Adipocyte (in vitro differentiated cells): ENCODE results near the gene DNM2.

Experiments used
- DNase-seq: peaks from one replicate; pipeline ENCODE4 v3.0.0-alpha.2; 2015; ENCODE audit warnings: low read depth
- H3K27me3 ChIP-seq: replicated peaks from 2 replicates; pipeline ENCODE4 v1.7.0; 2013; ENCODE audit warnings: mild to moderate bottlenecking, low read length, moderate library complexity; ENCODE audit not compliant: control insufficient read depth, insufficient read depth
- H3K36me3 ChIP-seq: 2 replicates; pipeline ENCODE4 v1.7.0; 2013; ENCODE audit warnings: low read length, mild to moderate bottlenecking, moderate library complexity; ENCODE audit not compliant: control insufficient read depth, insufficient read depth, severe bottlenecking
- H3K4me1 ChIP-seq: 2 replicates; pipeline ENCODE4 v1.7.0; 2013; ENCODE audit warnings: mild to moderate bottlenecking, low read length, moderate library complexity; ENCODE audit not compliant: control insufficient read depth, insufficient read depth
- H3K4me3 ChIP-seq: 2 replicates; pipeline ENCODE4 v1.7.0; 2013; ENCODE audit warnings: mild to moderate bottlenecking, low read length, moderate library complexity
- H3K9ac ChIP-seq: 2 replicates; pipeline ENCODE4 v1.7.0; 2013; ENCODE audit warnings: mild to moderate bottlenecking, low read length, moderate library complexity
- H3K9me3 ChIP-seq: 2 replicates; pipeline ENCODE4 v1.7.0; 2013; ENCODE audit warnings: mild to moderate bottlenecking, low read length, moderate library complexity; ENCODE audit not compliant: control insufficient read depth

The DNM2 gene

GRCh38 chr19:10797078-10797477, 79.2 kb downstream of the DNM2 start:
- no peaks in the 10 kb centered on the region for H3K27me3 ChIP-seq
- H3K9me3 ChIP-seq: no peaks in the 10 kb centered on the region
- no peak for DNase-seq
- peaks cover 89% of the 10 kb centered on the region for H3K36me3 ChIP-seq
- no peak overlapping the region for H3K9ac ChIP-seq
- no peak overlapping the region for H3K4me3 ChIP-seq
- no peaks in the 10 kb centered on the region for H3K4me1 ChIP-seq

- no peak overlapping the region for H3K4me3 ChIP-seq
- H3K4me1 ChIP-seq: no peaks in the 10 kb centered on the region
- H3K9ac ChIP-seq: no peak overlapping the region
- H3K9me3 ChIP-seq: no peaks in the 10 kb centered on the region
- H3K36me3 ChIP-seq: peaks cover 90% of the 10 kb centered on the region
- no peak for DNase-seq
- H3K27me3 ChIP-seq: no peaks in the 10 kb centered on the region
Observed at GRCh38 chr19:10797541-10798256, 79.8 kb downstream of the DNM2 start.

GRCh38 chr19:10800488-10800887, 82.6 kb downstream of the DNM2 start:
- no peak overlapping the region for H3K9ac ChIP-seq
- H3K9me3 ChIP-seq: no peaks in the 10 kb centered on the region
- H3K27me3 ChIP-seq: no peaks in the 10 kb centered on the region
- H3K4me1 ChIP-seq: no peaks in the 10 kb centered on the region
- no peak overlapping the region for H3K4me3 ChIP-seq
- H3K36me3 ChIP-seq: peaks cover 90% of the 10 kb centered on the region
- no peak for DNase-seq

- H3K36me3 ChIP-seq: peaks cover 80% of the 10 kb centered on the region
Observed at GRCh38 chr19:10802479-10802878, 84.6 kb downstream of the DNM2 start.

GRCh38 chr19:10803252-10803651, 85.4 kb downstream of the DNM2 start:
- H3K9me3 ChIP-seq: no peaks in the 10 kb centered on the region
- no peak overlapping the region for H3K4me3 ChIP-seq
- H3K9ac ChIP-seq: no peak overlapping the region
- DNase-seq: no peak
- H3K4me1 ChIP-seq: no peaks in the 10 kb centered on the region
- H3K27me3 ChIP-seq: no peaks in the 10 kb centered on the region
- H3K36me3 ChIP-seq: peaks cover 73% of the 10 kb centered on the region

More at GRCh38 chr19:10802479-10802878, 84.6 kb downstream of the DNM2 start:
- Histone ChIP-seq H3K9ac (no peak overlapping the region), H3K27me3 (no peaks in the 10 kb centered on the region), H3K9me3 (no peaks in the 10 kb centered on the region), H3K4me1 (no peaks in the 10 kb centered on the region), H3K4me3 (no peak overlapping the region)
- no peak for DNase-seq

- no peak for DNase-seq
- H3K9me3 ChIP-seq: no peaks in the 10 kb centered on the region
- H3K4me1 ChIP-seq: peaks cover 10% of the 10 kb centered on the region
- H3K36me3 ChIP-seq: peaks cover 70% of the 10 kb centered on the region
- no peaks in the 10 kb centered on the region for H3K27me3 ChIP-seq
- H3K4me3 ChIP-seq: no peak overlapping the region
- H3K9ac ChIP-seq: no peak overlapping the region
Observed at GRCh38 chr19:10805065-10805757, 87.3 kb downstream of the DNM2 start.

- H3K9ac ChIP-seq: no peak overlapping the region
- DNase-seq: no peak
- no peaks in the 10 kb centered on the region for H3K27me3 ChIP-seq
- peaks cover 12% of the 10 kb centered on the region for H3K4me1 ChIP-seq
- no peaks in the 10 kb centered on the region for H3K9me3 ChIP-seq
- no peak overlapping the region for H3K4me3 ChIP-seq
- peaks cover 64% of the 10 kb centered on the region for H3K36me3 ChIP-seq
Observed at GRCh38 chr19:10805758-10806247, 87.9 kb downstream of the DNM2 start.

- no peaks in the 10 kb centered on the region for H3K9me3 ChIP-seq
- no peaks in the 10 kb centered on the region for H3K27me3 ChIP-seq
- no peak overlapping the region for H3K4me3 ChIP-seq
- peak overlapping the region; percentile 19 for H3K9ac ChIP-seq
- peaks cover 37% of the 10 kb centered on the region for H3K4me1 ChIP-seq
- no peak for DNase-seq
- H3K36me3 ChIP-seq: peaks cover 54% of the 10 kb centered on the region
Observed at GRCh38 chr19:10808937-10809649, 91.2 kb downstream of the DNM2 start.

- Histone ChIP-seq H3K36me3 (peaks cover 54% of the 10 kb centered on the region), H3K9ac (peak overlapping the region; percentile 19), H3K9me3 (no peaks in the 10 kb centered on the region), H3K27me3 (no peaks in the 10 kb centered on the region), H3K4me3 (no peak overlapping the region), H3K4me1 (peaks cover 43% of the 10 kb centered on the region)
- DNase-seq: no peak
Observed at GRCh38 chr19:10809651-10810285, 91.9 kb downstream of the DNM2 start.

GRCh38 chr19:10811391-10812111, 93.7 kb downstream of the DNM2 start:
- peaks cover 46% of the 10 kb centered on the region for H3K36me3 ChIP-seq

More at GRCh38 chr19:10811391-10812111, 93.7 kb downstream of the DNM2 start:
- no peak overlapping the region for H3K4me3 ChIP-seq
- no peaks in the 10 kb centered on the region for H3K27me3 ChIP-seq
- H3K4me1 ChIP-seq: peaks cover 60% of the 10 kb centered on the region
- H3K9me3 ChIP-seq: no peaks in the 10 kb centered on the region
- no peak for DNase-seq
- H3K9ac ChIP-seq: peak overlapping the region; percentile 48
